NCI-H2029 treated with DMSO at 0.1 percent for 48 hours (cell line): Measurements from ENCODE around the gene PSMD6.
A peak's percentile ranks its signal among the peaks of the same experiment; 100 is the strongest.

Experiments used
- DNase-seq: peaks from one replicate; lab custom pipeline; 2025; lab: John Stamatoyannopoulos, UW

Gene PSMD6

GRCh38 chr3:63976872-63977200 is 46.5 kb downstream of the PSMD6 start:
- no peak for DNase-seq

- DNase-seq: no peak
Observed at GRCh38 chr3:63976161-63976871, 47.0 kb downstream of the PSMD6 start.

DNA sequence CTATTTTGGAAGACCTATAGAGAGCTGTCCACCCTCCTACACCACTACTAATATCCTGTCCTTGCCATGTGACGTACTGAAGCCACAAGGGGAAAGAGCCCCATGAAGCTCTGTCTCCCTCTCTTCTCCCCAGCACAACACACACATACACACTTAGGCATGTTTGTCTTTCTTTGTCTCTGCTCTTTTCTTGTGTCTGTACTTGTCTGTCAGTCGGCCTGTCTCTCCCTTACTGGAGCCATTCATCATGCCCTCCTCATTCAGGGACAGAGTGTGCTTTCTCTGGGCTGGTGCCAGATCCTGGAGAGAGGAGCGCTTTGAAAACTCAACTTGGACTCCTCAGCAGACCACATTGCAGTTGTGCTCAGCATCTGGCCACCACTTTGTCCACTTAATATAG is 47.6 kb downstream of the PSMD6 start:
- no peak for DNase-seq

GRCh38 chr3:63974451-63974850 is 48.8 kb downstream of the PSMD6 start:
- no peak for DNase-seq

- DNase-seq: no peak
Observed at GRCh38 chr3:63973406-63973805, 49.9 kb downstream of the PSMD6 start.

GRCh38 chr3:63972987-63973386 is 50.3 kb downstream of the PSMD6 start:
- DNase-seq: no peak

GRCh38 chr3:63972196-63972595 is 51.1 kb downstream of the PSMD6 start:
- no peak for DNase-seq

- no peak for DNase-seq
Observed at GRCh38 chr3:63970631-63971475, 52.4 kb downstream of the PSMD6 start.

DNA sequence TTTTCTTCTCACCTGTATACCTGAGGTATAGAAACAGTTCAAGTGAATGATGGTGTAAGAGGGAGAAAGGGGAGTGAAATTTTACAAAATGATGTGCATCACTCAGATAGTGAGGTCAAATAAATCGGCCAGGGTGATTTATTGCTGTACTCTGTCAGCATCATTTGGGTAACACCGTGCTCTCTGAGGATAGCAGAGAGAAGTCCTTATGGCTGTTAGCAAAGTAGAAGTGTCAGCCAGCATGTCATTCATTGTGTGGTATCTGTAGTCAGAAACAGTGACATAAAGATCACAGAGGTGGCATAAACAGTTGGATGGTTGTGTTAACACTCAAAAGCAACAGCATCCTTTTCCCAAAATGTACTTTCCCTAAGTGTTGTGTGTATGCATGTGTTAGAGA is 53.4 kb downstream of the PSMD6 start:
- no peak for DNase-seq

DNA sequence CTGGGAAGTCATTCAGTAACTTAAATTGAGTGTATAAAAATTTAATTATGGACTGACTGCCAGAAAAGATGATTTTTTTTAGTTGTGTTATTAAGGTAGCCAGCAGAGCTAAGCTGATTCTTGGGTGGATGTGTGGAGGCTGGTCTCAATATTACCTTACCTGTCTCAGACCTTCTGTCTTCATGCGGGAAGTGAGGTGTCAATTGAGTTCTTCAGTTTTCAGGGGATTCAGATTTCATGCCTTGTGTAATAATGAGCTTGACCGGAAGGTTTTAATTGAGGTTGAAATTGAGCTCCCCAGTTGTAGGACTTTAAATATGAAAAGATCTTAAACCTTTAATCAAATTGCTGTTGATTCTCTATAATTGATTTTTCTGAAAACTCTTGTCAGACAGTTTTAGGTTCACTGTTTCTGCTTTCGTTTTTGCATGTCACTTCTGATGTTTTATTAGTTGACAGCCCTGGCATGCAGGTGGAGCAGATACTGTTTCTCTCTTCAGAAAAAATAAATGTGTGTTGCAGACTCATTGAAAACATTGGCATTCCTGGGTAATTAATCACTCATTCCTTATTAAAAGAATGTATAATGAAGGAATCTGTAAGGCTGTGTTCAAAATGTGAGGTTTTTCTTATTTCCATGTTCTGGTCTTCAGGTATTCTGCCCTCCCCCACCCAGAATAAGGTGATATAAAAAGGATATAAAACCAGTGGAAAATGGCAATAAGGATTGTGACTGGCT is 54.5 kb downstream of the PSMD6 start:
- no peak for DNase-seq

GRCh38 chr3:63967675-63968611 is 55.4 kb downstream of the PSMD6 start:
- DNase-seq: peak; percentile 39

DNA sequence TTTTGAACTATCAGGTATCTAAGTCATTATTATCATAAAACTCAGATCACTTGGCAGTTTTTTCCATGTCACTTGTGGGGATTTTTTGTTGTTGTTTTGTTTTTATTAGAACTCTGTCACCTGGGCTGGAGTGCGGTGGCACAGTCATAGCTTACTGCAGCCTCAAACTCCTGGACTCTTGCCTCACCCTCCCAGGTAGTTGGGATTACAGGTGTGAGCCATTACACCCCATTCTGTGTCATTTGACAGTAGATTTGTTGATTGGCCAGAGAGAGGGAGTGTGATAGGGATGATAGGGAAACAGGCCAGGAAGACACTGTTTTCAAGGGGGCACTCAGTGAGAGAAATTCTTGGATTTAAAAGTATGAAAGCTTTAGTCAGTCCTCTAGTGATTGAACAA is 56.4 kb downstream of the PSMD6 start:
- no peak for DNase-seq

GRCh38 chr3:63966007-63966406 is 57.3 kb downstream of the PSMD6 start:
- no peak for DNase-seq

GRCh38 chr3:63964681-63965485 is 58.4 kb downstream of the PSMD6 start:
- no peak for DNase-seq

DNA sequence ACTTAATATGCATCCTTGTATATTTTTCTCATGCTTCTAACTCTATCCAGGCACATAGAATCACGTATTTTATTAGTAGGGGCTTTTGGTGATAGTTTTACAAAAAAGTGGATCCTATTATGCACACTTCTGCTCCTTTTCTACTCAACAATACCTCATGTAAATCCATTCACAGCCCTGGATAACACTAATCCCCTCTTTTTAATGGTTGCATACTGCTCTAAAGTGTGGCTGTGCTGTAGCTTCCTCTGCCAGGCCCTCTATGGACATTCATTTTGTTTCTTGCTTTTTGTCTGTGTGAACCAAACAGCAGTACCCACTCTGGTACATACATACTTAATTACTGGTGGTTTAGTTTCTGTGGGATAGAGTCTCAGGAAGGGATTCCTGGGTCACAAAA is 59.8 kb downstream of the PSMD6 start:
- DNase-seq: no peak

DNA sequence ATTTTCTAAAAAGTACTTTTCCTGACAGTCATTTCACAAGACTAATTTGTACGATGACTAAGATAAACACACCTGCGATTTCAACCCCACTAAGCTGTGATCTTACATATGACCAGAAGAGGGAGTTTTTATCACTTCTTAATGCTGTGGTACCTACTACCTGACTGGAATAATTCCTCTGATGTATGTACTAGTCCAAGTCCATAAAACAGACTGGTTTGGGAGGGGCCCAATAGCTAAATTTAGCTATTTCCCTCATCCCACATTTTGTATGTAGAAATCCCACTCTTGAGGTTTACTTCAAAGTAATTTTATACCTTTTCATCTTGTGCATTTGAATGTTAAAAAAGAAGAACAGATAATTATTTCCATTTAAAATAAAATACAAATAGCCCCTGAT is 61.4 kb downstream of the PSMD6 start:
- peak; percentile 29 for DNase-seq
